SK-N-SH (cell line): ENCODE results near the gene GSTCD. TPM values are rescaled to one million over a fixed set of nuclear protein-coding genes. Genes with fewer than 3 reads are reported as not detected.

Experiments
- CTCF ChIA-PET: fragments of 300-600, 350-600 bp; formaldehyde crosslinking; extraction: SDS; loops from one replicate; lab custom pipeline; 2021; lab: Yijun Ruan, JAX
- POLR2A ChIA-PET: fragments of 350-600 bp; sonication (Branson Sonifier 250); formaldehyde crosslinking; extraction: SDS; loops from one replicate; lab custom pipeline; 2020; ENCODE audit warnings: antibody characterized with exemption, inconsistent platforms; lab: Yijun Ruan, JAX
- DNase-seq: peaks from one replicate; pipeline ENCODE4 v3.0.0; 2012
- H2AFZ ChIP-seq: fragments of 200-600 bp; sonication (generic); 2 replicates; pipeline ENCODE4 v1.8.1; 2016; ENCODE audit warnings: antibody characterized with exemption, mild to moderate bottlenecking, low read depth
- H3F3A ChIP-seq: fragments of 200-600 bp; sonication (generic); replicated peaks from 2 replicates; pipeline ENCODE3; 2016; ENCODE audit warnings: antibody characterized with exemption, mild to moderate bottlenecking; ENCODE audit not compliant: insufficient read depth
- H3K27ac ChIP-seq, 2 experiments: fragments of 200-500 bp in 1 of 2; fragments of 200-600 bp in 1 of 2; sonication (Bioruptor generic) in 1 of 2; sonication (generic), shearing (Covaris generic) in 1 of 2; 2 replicates each; pipeline versions ENCODE4 v1.5.1 to v1.6.1; 2014 to 2016; ENCODE audit warnings: low read depth in 2 of 2, inconsistent platforms in 1 of 2, low read length in 1 of 2, mild to moderate bottlenecking in 1 of 2, mixed read lengths in 1 of 2
- H3K27me3 ChIP-seq: fragments of 200-600 bp; sonication (generic), shearing (Covaris generic); 2 replicates; pipeline ENCODE4 v1.6.1; 2016; ENCODE audit warnings: mixed run types; ENCODE audit not compliant: insufficient read depth
- H3K36me3 ChIP-seq, 2 experiments: fragments of 200-500 bp in 1 of 2; fragments of 200-600 bp in 1 of 2; sonication (Bioruptor generic) in 1 of 2; sonication (generic) in 1 of 2; replicated peaks in 1 of 2; 2 replicates each; pipeline versions ENCODE3 to v1.5.1; 2014 to 2016; ENCODE audit warnings: low read length in 1 of 2, mild to moderate bottlenecking in 1 of 2; ENCODE audit not compliant: insufficient read depth in 2 of 2, control insufficient read depth in 1 of 2
- H3K4me1 ChIP-seq, 2 experiments: fragments of 200-500 bp in 1 of 2; fragments of 200-600 bp in 1 of 2; sonication (Bioruptor generic) in 1 of 2; sonication (generic), shearing (Covaris generic) in 1 of 2; 2 replicates each; pipeline versions ENCODE4 v1.5.1 to v1.6.1; 2014 to 2016; ENCODE audit warnings: low read depth in 1 of 2, low read length in 1 of 2, mixed run types in 1 of 2; ENCODE audit not compliant: insufficient read depth in 2 of 2, control insufficient read depth in 1 of 2
- H3K4me2 ChIP-seq: fragments of 200-600 bp; sonication (generic), shearing (Covaris generic); 2 replicates; pipeline ENCODE4 v1.6.1; 2017; ENCODE audit warnings: mixed run types
- H3K4me3 ChIP-seq, 2 experiments: fragments of 200-500 bp in 1 of 2; fragments of 200-600 bp in 1 of 2; sonication (Bioruptor generic) in 1 of 2; sonication (generic), shearing (Covaris generic) in 1 of 2; 2 replicates each; pipeline versions ENCODE4 v1.5.1 to v1.8.1; 2014 to 2016; ENCODE audit warnings: low read depth in 2 of 2, inconsistent platforms in 1 of 2, low read length in 1 of 2, mild to moderate bottlenecking in 1 of 2, mixed read lengths in 1 of 2, moderate library complexity in 1 of 2
- H3K79me2 ChIP-seq: fragments of 200-600 bp; sonication (generic); 2 replicates; pipeline ENCODE4 v1.8.1; 2017; ENCODE audit warnings: mild to moderate bottlenecking; ENCODE audit not compliant: insufficient read depth
- H3K9ac ChIP-seq: fragments of 200-600 bp; sonication (generic); 2 replicates; pipeline ENCODE4 v1.6.1; 2017; ENCODE audit warnings: mixed run types
- H3K9me2 ChIP-seq: fragments of 200-600 bp; sonication (generic); 2 replicates; pipeline ENCODE4 v1.6.1; 2017; ENCODE audit warnings: mixed run types
- H3K9me3 ChIP-seq: fragments of 200-600 bp; sonication (generic); 2 replicates; pipeline ENCODE4 v1.6.1; 2017; ENCODE audit warnings: mixed run types, mild to moderate bottlenecking, moderate library complexity
- H4K20me1 ChIP-seq: fragments of 200-600 bp; sonication (generic); 2 replicates; pipeline ENCODE4 v1.6.1; 2017; ENCODE audit warnings: mild to moderate bottlenecking, mixed run types; ENCODE audit not compliant: insufficient read depth
- CHD2 ChIP-seq: fragments of 150-350 bp; IDR thresholded peaks from 2 replicates; pipeline ENCODE4 v1.6.1; 2018; ENCODE audit warnings: low read length; ENCODE audit not compliant: partially characterized antibody
- ELF1 ChIP-seq: IDR thresholded peaks from 2 replicates; pipeline ENCODE4 v1.4.0; 2012
- FOSL2 ChIP-seq: IDR thresholded peaks from 2 replicates; pipeline ENCODE4 v1.4.0; 2012; ENCODE audit warnings: low read depth, mild to moderate bottlenecking, moderate library complexity, borderline replicate concordance
- FOXJ3 ChIP-seq: sonication (generic); formaldehyde crosslinking; IDR thresholded peaks from 2 replicates; pipeline ENCODE4 v1.5.1; 2020; ENCODE audit warnings: mild to moderate bottlenecking, missing genetic modification reagents
- FOXM1 ChIP-seq: IDR thresholded peaks from 2 replicates; pipeline ENCODE4 v1.4.0; 2012; ENCODE audit warnings: low read depth, mild to moderate bottlenecking
- GABPA ChIP-seq: IDR thresholded peaks from 2 replicates; pipeline ENCODE4 v1.4.0; 2012; ENCODE audit warnings: low read depth, mild to moderate bottlenecking
- GATA2 ChIP-seq: sonication (generic); formaldehyde crosslinking; IDR thresholded peaks from 2 replicates; pipeline ENCODE4 v1.5.0; 2020; ENCODE audit warnings: mild to moderate bottlenecking, missing genetic modification reagents
- JUND ChIP-seq: IDR thresholded peaks from 2 replicates; pipeline ENCODE4 v1.4.0; 2012
- MXI1 ChIP-seq: IDR thresholded peaks from 2 replicates; pipeline ENCODE4 v1.6.1; 2012; ENCODE audit warnings: mild to moderate bottlenecking, low read depth, low read length, improper control_type of control experiment
- NFIC ChIP-seq: IDR thresholded peaks from 2 replicates; pipeline ENCODE4 v1.4.0; 2012; ENCODE audit warnings: borderline replicate concordance
- NRF1 ChIP-seq: IDR thresholded peaks from 2 replicates; pipeline ENCODE4 v1.6.1; 2012; ENCODE audit warnings: low read depth, mild to moderate bottlenecking, low read length
- PBX3 ChIP-seq: IDR thresholded peaks from 2 replicates; pipeline ENCODE4; 2012
- POLR2AphosphoS5 ChIP-seq: IDR thresholded peaks from 2 replicates; pipeline ENCODE4 v1.6.1; 2012; ENCODE audit warnings: low read depth, low read length
- RFX5 ChIP-seq: IDR thresholded peaks from 2 replicates; pipeline ENCODE4 v1.6.1; 2012; ENCODE audit warnings: mild to moderate bottlenecking, improper control_type of control experiment, low read length
- RXRA ChIP-seq: IDR thresholded peaks from 2 replicates; pipeline ENCODE4 v1.4.0; 2012; ENCODE audit warnings: low read depth, mild to moderate bottlenecking, borderline replicate concordance
- TEAD4 ChIP-seq: IDR thresholded peaks from 2 replicates; pipeline ENCODE4 v1.4.0; 2012; ENCODE audit warnings: mild to moderate bottlenecking, borderline replicate concordance; ENCODE audit not compliant: insufficient read depth
- USF1 ChIP-seq: IDR thresholded peaks from 2 replicates; pipeline ENCODE4 v1.4.0; 2012; ENCODE audit warnings: low read depth, borderline replicate concordance
- YY1 ChIP-seq: IDR thresholded peaks from 2 replicates; pipeline ENCODE4 v1.4.0; 2012; ENCODE audit warnings: low read depth, mild to moderate bottlenecking
- ZBTB33 ChIP-seq: IDR thresholded peaks from 2 replicates; pipeline ENCODE4 v1.4.0; 2012; ENCODE audit warnings: low read depth, borderline replicate concordance
- WGBS: methylation state at CpG from one replicate; pipeline ENCODE4 v1.1.6; 2017; ENCODE audit warnings: low lambda C conversion rate; 5-methylcytosine and 5-hydroxymethylcytosine counted together
- polyA plus RNA-seq, 3 experiments: library from polyadenylated mRNA; depleted of rRNA; stranded (reverse); fragments of >200 nt; gene quantifications; 2 replicates each; pipeline ENCODE4 v1.2.3, GENCODE V29; 2012

Gene GSTCD
- polyA plus RNA-seq, 1 of the 3 experiments (the other 2 are of a cell fraction) = 4.8 TPM

- Histone ChIP-seq H3K9ac (no peak overlapping the region), H3F3A (no peaks in the 10 kb centered on the region), H4K20me1 (no peaks in the 10 kb centered on the region), H3K4me3 (no peak overlapping the region), H3K27me3 (no peaks in the 10 kb centered on the region), H3K4me1 (no peaks in the 10 kb centered on the region), H3K9me2 (no peaks in the 10 kb centered on the region), H2AFZ (no peak overlapping the region), H3K79me2 (no peaks in the 10 kb centered on the region), H3K27ac (no peak overlapping the region), H3K4me2 (no peak overlapping the region)
- CTCF ChIA-PET = no interaction called here
- POLR2A ChIA-PET = no interaction called here
- no peak for DNase-seq
- TF ChIP-seq GABPA (no peak), FOXJ3 (no peak), FOXM1 (no peak), MXI1 (no peak), GATA2 (no peak), ELF1 (no peak)
- TF ChIP-seq, all 33 proteins: peak for 0
- no peaks in the 10 kb centered on the region for H3K36me3 ChIP-seq
- H3K9me3 ChIP-seq = no peaks in the 10 kb centered on the region
These were observed 37.9 kb upstream of the GSTCD start for GRCh38 chr4:105670684-105671083.

- TF ChIP-seq CHD2 (no peak), FOSL2 (no peak), PBX3 (no peak), POLR2AphosphoS5 (no peak), RXRA (no peak), GATA2 (no peak), YY1 (no peak), JUND (no peak), FOXM1 (no peak), MXI1 (no peak)
These were observed 37.3 kb upstream of the GSTCD start for GRCh38 chr4:105671301-105671700.

GRCh38 chr4:105674011-105674410 is 34.6 kb upstream of the GSTCD start:
- no peaks in the 10 kb centered on the region for H3K9me2 ChIP-seq
- H3K27ac ChIP-seq = no peak overlapping the region
- no peak overlapping the region for H3K4me3 ChIP-seq
- 81% methylated on average over 1 of the region's 1 CpG for WGBS
- no peak overlapping the region for H3K9ac ChIP-seq
- no peaks in the 10 kb centered on the region for H3K4me1 ChIP-seq
- no peaks in the 10 kb centered on the region for H3K9me3 ChIP-seq
- ChIA-PET CTCF (no interaction called here), POLR2A (no interaction called here)
- TF ChIP-seq RFX5 (no peak), MXI1 (no peak), NRF1 (no peak), FOXM1 (no peak), CHD2 (no peak), ZBTB33 (no peak), TEAD4 (no peak), NFIC (no peak), USF1 (no peak)
- no peak for DNase-seq
- H3K79me2 ChIP-seq = no peaks in the 10 kb centered on the region
- H3K36me3 ChIP-seq = no peaks in the 10 kb centered on the region
- no peak overlapping the region for H3K4me2 ChIP-seq
- H2AFZ ChIP-seq = no peak overlapping the region
- H4K20me1 ChIP-seq = no peaks in the 10 kb centered on the region
- no peaks in the 10 kb centered on the region for H3K27me3 ChIP-seq
- no peaks in the 10 kb centered on the region for H3F3A ChIP-seq

More at GRCh38 chr4:105671301-105671700, 37.3 kb upstream of the GSTCD start:
- Histone ChIP-seq H3K4me3 (no peak overlapping the region), H3K36me3 (no peaks in the 10 kb centered on the region), H3F3A (no peaks in the 10 kb centered on the region), H2AFZ (no peak overlapping the region), H3K9me3 (no peaks in the 10 kb centered on the region), H3K9ac (no peak overlapping the region), H3K4me1 (no peaks in the 10 kb centered on the region), H4K20me1 (no peaks in the 10 kb centered on the region), H3K27me3 (no peaks in the 10 kb centered on the region), H3K9me2 (no peaks in the 10 kb centered on the region), H3K4me2 (no peak overlapping the region), H3K27ac (no peak overlapping the region), H3K79me2 (no peaks in the 10 kb centered on the region)
- CTCF ChIA-PET = no interaction called here
- 87% methylated on average over 2 of the region's 2 CpGs for WGBS
- POLR2A ChIA-PET = no interaction called here
- no peak for DNase-seq
